SK-N-SH treated with all-trans-retinoic acid at 6 μM for 48 hours (cell line): ENCODE data around the gene ROBO1.

Source experiments
- ATAC-seq: fragments of 200-7000 bp; cut with Tn5 transposase; 3 replicates; pipeline ENCODE4 v1.9.1; 2020; ENCODE audit warnings: mild to moderate bottlenecking, moderate library complexity
- ARNTL ChIP-seq: fragments of 450-650 bp; formaldehyde crosslinking; IDR thresholded peaks from 2 replicates; pipeline ENCODE4 v1.5.0; 2020; ENCODE audit warnings: low read depth, mild to moderate bottlenecking, moderate library complexity, borderline replicate concordance
- BACH2 ChIP-seq: fragments of 250-450 bp; sonication (Bioruptor Pico); IDR thresholded peaks from 2 replicates; pipeline ENCODE4 v1.9.0; 2021; ENCODE audit warnings: mild to moderate bottlenecking, borderline replicate concordance
- ESRRG ChIP-seq: fragments of 250-450 bp; sonication (Bioruptor Pico); IDR thresholded peaks from 2 replicates; pipeline ENCODE4 v1.6.1; 2021; ENCODE audit warnings: mild to moderate bottlenecking
- GLIS3 ChIP-seq: fragments of 250-450 bp; sonication (Bioruptor Pico); IDR thresholded peaks from 2 replicates; pipeline ENCODE4 v1.5.0; 2020; ENCODE audit warnings: mild to moderate bottlenecking, moderate library complexity
- PPARA ChIP-seq: fragments of 250-450 bp; sonication (Bioruptor Pico); IDR thresholded peaks from 2 replicates; pipeline ENCODE4 v1.5.0; 2020; ENCODE audit warnings: mild to moderate bottlenecking, borderline replicate concordance
- RARB ChIP-seq: fragments of 250-450 bp; sonication (Bioruptor Pico); IDR thresholded peaks from 2 replicates; pipeline ENCODE4 v1.8.0; 2021; ENCODE audit warnings: mild to moderate bottlenecking, moderate library complexity
- SNAI2 ChIP-seq: fragments of 250-450 bp; sonication (Bioruptor Pico); IDR thresholded peaks from 2 replicates; pipeline ENCODE4 v1.5.0; 2020; ENCODE audit warnings: mild to moderate bottlenecking, moderate library complexity
- TCF4 ChIP-seq: fragments of 250-450 bp; sonication (Bioruptor Pico); IDR thresholded peaks from 2 replicates; pipeline ENCODE4 v1.8.0; 2021; ENCODE audit warnings: mild to moderate bottlenecking, moderate library complexity, borderline replicate concordance
- TOX ChIP-seq: fragments of 250-450 bp; sonication (Bioruptor Pico); IDR thresholded peaks from 2 replicates; pipeline ENCODE4 v1.8.0; 2021; ENCODE audit warnings: mild to moderate bottlenecking, moderate library complexity, borderline replicate concordance
- ZC3H10 ChIP-seq: fragments of 250-450 bp; sonication (Bioruptor Pico); IDR thresholded peaks from 2 replicates; pipeline ENCODE4 v1.5.1; 2021; ENCODE audit warnings: mild to moderate bottlenecking, moderate library complexity
- ZFP3 ChIP-seq: fragments of 250-450 bp; sonication (Bioruptor Pico); IDR thresholded peaks from 2 replicates; pipeline ENCODE4 v1.5.0; 2020; ENCODE audit warnings: mild to moderate bottlenecking, moderate library complexity
- ZFP30 ChIP-seq: fragments of 450-650 bp; formaldehyde crosslinking; IDR thresholded peaks from 2 replicates; pipeline ENCODE4 v1.5.0; 2022; ENCODE audit warnings: mild to moderate bottlenecking, moderate library complexity
- ZNF70 ChIP-seq: fragments of 450-650 bp; formaldehyde crosslinking; IDR thresholded peaks from 2 replicates; pipeline ENCODE4 v1.5.0; 2020; ENCODE audit warnings: mild to moderate bottlenecking, moderate library complexity
- TF ChIP-seq, protein P1 (sequence below): fragments of 250-450 bp; sonication (Bioruptor Pico); IDR thresholded peaks from 2 replicates; pipeline ENCODE4 v1.5.1; 2021; ENCODE audit warnings: mild to moderate bottlenecking, moderate library complexity
- TF ChIP-seq, protein P2 (sequence below): fragments of 250-450 bp; sonication (Bioruptor Pico); IDR thresholded peaks from 2 replicates; pipeline ENCODE4 v1.8.0; 2021; ENCODE audit warnings: low read depth, mild to moderate bottlenecking, moderate library complexity, borderline replicate concordance
- TF ChIP-seq, protein P3 (sequence below): fragments of 250-450 bp; sonication (Bioruptor Pico); IDR thresholded peaks from 2 replicates; pipeline ENCODE4 v1.5.0; 2020; ENCODE audit warnings: mild to moderate bottlenecking, moderate library complexity
- TF ChIP-seq, protein P4 (sequence below): fragments of 250-450 bp; sonication (Bioruptor Pico); IDR thresholded peaks from 2 replicates; pipeline ENCODE4 v1.5.1; 2020; ENCODE audit warnings: low read depth, mild to moderate bottlenecking, moderate library complexity
- TF ChIP-seq, protein P5 (sequence below): fragments of 250-450 bp; sonication (Bioruptor Pico); IDR thresholded peaks from 2 replicates; pipeline ENCODE4 v1.8.0; 2020; ENCODE audit warnings: mild to moderate bottlenecking, moderate library complexity, borderline replicate concordance

The ROBO1 gene

DNA sequence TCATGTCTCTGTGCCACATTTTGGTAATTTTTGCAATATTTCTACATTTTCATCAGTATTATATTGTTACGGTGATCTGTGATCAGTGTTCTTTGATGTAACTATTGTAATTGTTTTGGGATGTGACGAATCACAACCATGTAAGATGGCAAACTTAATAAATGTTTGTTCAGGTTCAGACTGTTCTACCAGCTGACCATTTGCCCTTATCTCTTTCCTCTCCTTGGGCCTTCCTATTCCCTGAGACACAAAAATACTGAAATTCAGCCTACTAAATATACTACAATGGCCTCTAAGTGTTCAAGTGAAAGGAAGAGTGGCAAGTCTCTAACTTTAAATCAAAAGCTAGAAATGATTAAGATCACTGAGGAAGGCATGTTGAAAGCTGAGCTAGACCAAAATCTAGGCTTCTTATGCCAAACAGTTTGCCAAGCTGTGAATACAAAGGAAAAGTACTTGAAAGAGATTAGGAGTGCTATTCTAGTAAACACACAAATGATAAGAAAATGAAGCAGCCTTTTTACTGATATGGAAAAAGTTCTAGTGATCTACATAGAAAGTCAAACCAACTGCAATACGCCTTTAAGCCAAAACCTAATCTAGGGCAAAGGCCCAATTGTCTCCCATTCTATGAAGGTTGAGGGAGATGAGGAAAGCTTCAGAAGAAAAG is 952.8 kb downstream of the ROBO1 start:
- ATAC-seq, result no peak

DNA sequence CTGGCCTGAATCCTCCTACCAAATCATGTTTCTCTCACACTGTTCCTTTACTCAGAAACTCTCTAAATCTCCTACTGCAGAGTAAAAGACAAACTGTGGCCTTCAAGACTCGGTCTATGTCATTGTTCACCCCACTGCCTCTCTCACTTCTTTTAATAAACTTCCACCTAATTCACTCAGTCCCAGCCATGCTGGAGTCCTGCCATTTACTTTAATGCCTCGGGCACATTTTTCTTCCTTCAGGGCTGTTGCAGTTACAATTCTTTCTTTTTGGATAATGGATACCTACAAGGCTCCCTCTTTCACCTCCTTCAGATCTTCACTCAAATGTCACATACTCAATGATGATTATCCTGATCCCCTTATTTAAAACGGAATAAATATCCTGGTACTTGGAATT is 955.6 kb downstream of the ROBO1 start:
- ATAC-seq, result no peak
- TF ChIP-seq, protein P1, sequence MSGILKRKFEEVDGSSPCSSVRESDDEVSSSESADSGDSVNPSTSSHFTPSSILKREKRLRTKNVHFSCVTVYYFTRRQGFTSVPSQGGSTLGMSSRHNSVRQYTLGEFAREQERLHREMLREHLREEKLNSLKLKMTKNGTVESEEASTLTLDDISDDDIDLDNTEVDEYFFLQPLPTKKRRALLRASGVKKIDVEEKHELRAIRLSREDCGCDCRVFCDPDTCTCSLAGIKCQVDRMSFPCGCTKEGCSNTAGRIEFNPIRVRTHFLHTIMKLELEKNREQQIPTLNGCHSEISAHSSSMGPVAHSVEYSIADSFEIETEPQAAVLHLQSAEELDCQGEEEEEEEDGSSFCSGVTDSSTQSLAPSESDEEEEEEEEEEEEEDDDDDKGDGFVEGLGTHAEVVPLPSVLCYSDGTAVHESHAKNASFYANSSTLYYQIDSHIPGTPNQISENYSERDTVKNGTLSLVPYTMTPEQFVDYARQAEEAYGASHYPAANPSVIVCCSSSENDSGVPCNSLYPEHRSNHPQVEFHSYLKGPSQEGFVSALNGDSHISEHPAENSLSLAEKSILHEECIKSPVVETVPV (CRISPR knock-in tag), result no peak
- TF ChIP-seq RARB (no peak), ARNTL (CRISPR knock-in tag) (no peak)

More for the DNA sequence above, 952.8 kb downstream of the ROBO1 start:
- TF ChIP-seq BACH2 (CRISPR knock-in tag) (no peak), GLIS3 (CRISPR knock-in tag) (no peak), PPARA (CRISPR knock-in tag) (no peak), ZNF70 (no peak), ESRRG (CRISPR knock-in tag) (no peak), ZFP3 (CRISPR knock-in tag) (no peak)
- TF ChIP-seq, protein P2, sequence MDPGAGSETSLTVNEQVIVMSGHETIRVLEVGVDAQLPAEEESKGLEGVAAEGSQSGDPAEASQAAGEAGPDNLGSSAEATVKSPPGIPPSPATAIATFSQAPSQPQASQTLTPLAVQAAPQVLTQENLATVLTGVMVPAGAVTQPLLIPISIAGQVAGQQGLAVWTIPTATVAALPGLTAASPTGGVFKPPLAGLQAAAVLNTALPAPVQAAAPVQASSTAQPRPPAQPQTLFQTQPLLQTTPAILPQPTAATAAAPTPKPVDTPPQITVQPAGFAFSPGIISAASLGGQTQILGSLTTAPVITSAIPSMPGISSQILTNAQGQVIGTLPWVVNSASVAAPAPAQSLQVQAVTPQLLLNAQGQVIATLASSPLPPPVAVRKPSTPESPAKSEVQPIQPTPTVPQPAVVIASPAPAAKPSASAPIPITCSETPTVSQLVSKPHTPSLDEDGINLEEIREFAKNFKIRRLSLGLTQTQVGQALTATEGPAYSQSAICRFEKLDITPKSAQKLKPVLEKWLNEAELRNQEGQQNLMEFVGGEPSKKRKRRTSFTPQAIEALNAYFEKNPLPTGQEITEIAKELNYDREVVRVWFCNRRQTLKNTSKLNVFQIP (CRISPR knock-in tag), result no peak
- TF ChIP-seq, protein P3, sequence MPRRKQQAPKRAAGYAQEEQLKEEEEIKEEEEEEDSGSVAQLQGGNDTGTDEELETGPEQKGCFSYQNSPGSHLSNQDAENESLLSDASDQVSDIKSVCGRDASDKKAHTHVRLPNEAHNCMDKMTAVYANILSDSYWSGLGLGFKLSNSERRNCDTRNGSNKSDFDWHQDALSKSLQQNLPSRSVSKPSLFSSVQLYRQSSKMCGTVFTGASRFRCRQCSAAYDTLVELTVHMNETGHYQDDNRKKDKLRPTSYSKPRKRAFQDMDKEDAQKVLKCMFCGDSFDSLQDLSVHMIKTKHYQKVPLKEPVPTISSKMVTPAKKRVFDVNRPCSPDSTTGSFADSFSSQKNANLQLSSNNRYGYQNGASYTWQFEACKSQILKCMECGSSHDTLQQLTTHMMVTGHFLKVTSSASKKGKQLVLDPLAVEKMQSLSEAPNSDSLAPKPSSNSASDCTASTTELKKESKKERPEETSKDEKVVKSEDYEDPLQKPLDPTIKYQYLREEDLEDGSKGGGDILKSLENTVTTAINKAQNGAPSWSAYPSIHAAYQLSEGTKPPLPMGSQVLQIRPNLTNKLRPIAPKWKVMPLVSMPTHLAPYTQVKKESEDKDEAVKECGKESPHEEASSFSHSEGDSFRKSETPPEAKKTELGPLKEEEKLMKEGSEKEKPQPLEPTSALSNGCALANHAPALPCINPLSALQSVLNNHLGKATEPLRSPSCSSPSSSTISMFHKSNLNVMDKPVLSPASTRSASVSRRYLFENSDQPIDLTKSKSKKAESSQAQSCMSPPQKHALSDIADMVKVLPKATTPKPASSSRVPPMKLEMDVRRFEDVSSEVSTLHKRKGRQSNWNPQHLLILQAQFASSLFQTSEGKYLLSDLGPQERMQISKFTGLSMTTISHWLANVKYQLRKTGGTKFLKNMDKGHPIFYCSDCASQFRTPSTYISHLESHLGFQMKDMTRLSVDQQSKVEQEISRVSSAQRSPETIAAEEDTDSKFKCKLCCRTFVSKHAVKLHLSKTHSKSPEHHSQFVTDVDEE (CRISPR knock-in tag), result no peak
- TF ChIP-seq, protein P4, sequence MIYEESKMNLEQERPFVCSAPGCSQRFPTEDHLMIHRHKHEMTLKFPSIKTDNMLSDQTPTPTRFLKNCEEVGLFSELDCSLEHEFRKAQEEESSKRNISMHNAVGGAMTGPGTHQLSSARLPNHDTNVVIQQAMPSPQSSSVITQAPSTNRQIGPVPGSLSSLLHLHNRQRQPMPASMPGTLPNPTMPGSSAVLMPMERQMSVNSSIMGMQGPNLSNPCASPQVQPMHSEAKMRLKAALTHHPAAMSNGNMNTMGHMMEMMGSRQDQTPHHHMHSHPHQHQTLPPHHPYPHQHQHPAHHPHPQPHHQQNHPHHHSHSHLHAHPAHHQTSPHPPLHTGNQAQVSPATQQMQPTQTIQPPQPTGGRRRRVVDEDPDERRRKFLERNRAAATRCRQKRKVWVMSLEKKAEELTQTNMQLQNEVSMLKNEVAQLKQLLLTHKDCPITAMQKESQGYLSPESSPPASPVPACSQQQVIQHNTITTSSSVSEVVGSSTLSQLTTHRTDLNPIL (CRISPR knock-in tag), result no peak

DNA sequence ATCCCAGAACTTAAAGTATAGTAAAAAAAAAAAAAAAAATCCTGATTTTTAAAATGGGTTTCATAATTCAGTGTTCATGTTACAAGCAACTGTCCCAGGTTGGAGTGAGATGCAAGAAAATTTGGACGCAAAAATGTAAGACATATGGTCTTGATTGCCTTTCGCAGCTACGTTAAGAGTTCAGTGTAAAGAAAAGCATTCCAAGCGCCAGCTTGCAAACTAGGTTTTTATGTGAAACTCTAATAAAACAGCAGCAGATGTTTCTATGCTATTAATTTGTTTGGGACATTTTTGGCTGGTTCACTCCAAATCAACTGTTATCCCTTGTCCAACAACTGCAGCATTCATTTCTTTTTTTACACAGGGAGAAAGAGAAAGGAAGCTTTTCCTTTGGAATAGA is 957.8 kb downstream of the ROBO1 start:
- TF ChIP-seq SNAI2 (no peak), TCF4 (no peak)
- no peak for ATAC-seq

DNA sequence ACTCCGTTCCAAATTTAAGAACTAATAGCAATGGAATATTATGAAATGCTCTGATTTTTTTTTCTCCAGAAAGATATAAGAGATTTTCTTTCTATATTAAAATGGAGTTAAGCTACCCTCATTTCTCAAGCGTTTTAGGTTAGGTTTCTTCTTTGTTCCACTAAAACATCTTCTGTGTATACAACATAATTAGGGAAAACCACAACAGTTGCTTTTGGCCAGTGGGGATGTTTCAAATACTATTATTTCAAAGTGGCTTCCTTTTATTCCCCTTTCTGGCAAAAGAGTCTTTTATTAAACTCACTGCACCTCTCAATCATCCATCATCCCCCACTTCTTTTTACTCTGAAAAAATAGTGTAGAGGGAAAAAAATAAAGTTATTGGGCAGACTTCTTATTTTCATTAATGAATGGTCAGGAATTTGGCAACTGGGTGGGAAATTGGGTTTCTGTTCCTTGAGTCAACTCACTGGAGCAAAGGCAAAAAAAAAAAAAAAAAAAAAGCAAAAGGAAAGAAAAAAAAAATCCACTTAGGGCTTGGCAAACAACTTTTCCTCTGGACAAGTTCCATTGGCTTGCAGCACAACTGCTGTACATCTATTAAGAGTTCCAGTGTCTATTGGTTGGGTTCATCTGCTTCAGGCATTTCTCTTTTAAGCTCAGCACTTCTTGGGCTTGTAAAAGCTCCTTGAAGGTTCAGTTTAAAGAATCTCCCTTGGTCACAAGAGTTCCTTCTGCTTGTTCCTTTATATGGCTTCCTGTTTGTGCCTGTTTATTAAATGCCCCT is 963.4 kb downstream of the ROBO1 start:
- peak; percentile 59 for ATAC-seq
- TF ChIP-seq TCF4 (no peak), TOX (CRISPR knock-in tag) (no peak), SNAI2 (no peak), RARB (no peak), ZFP30 (no peak), ZNF70 (no peak), GLIS3 (CRISPR knock-in tag) (no peak), ZFP3 (CRISPR knock-in tag) (no peak), BACH2 (CRISPR knock-in tag) (no peak), ARNTL (CRISPR knock-in tag) (no peak), ZC3H10 (CRISPR knock-in tag) (no peak), PPARA (CRISPR knock-in tag) (no peak)
- TF ChIP-seq, protein P5, sequence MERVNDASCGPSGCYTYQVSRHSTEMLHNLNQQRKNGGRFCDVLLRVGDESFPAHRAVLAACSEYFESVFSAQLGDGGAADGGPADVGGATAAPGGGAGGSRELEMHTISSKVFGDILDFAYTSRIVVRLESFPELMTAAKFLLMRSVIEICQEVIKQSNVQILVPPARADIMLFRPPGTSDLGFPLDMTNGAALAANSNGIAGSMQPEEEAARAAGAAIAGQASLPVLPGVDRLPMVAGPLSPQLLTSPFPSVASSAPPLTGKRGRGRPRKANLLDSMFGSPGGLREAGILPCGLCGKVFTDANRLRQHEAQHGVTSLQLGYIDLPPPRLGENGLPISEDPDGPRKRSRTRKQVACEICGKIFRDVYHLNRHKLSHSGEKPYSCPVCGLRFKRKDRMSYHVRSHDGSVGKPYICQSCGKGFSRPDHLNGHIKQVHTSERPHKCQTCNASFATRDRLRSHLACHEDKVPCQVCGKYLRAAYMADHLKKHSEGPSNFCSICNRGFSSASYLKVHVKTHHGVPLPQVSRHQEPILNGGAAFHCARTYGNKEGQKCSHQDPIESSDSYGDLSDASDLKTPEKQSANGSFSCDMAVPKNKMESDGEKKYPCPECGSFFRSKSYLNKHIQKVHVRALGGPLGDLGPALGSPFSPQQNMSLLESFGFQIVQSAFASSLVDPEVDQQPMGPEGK, result no peak
- TF ChIP-seq, protein P4 (CRISPR knock-in tag), result no peak
- TF ChIP-seq, protein P3 (CRISPR knock-in tag), result no peak
